ENCODE results near the gene ZCCHC17.

DNA sequence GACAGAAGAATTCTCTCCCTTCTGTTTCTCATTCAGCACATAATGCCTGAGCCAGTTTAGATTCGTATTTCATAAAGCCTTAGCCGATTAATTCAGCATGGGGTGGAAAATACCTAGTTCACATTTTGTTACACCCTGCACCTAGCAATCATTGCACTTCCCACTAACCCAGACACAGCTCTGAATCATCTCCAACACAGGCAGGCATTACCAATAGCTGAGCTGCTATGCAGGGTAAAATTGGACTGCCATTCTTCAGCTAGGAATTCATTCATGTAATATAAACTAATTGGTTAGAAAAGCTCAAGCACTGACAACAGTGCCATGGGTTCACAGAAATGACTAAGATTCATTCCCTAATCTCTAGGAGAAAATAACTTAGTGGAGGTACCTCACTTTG is 30.3 kb upstream of the ZCCHC17 start:
- TF ChIP-seq, protein P1, sequence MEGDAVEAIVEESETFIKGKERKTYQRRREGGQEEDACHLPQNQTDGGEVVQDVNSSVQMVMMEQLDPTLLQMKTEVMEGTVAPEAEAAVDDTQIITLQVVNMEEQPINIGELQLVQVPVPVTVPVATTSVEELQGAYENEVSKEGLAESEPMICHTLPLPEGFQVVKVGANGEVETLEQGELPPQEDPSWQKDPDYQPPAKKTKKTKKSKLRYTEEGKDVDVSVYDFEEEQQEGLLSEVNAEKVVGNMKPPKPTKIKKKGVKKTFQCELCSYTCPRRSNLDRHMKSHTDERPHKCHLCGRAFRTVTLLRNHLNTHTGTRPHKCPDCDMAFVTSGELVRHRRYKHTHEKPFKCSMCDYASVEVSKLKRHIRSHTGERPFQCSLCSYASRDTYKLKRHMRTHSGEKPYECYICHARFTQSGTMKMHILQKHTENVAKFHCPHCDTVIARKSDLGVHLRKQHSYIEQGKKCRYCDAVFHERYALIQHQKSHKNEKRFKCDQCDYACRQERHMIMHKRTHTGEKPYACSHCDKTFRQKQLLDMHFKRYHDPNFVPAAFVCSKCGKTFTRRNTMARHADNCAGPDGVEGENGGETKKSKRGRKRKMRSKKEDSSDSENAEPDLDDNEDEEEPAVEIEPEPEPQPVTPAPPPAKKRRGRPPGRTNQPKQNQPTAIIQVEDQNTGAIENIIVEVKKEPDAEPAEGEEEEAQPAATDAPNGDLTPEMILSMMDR (IDR thresholded peaks at IDR 0.05; ENCODE audit: poor library complexity): no peak
- no peak for TF ChIP-seq EZH2 (IDR thresholded peaks at IDR 0.05; ENCODE audit: borderline replicate concordance)
- TF ChIP-seq EZH2phosphoT487 (IDR thresholded peaks at IDR 0.05; ENCODE audit: low read depth, severe bottlenecking, unreplicated experiment): no peak
